Measurements from ENCODE around the gene CREB3. TPM values are rescaled to one million over a fixed set of nuclear protein-coding genes. Genes with fewer than 3 reads are reported as not detected.

The CREB3 gene
- total and polyA plus RNA-seq, 2 of the 4 experiments (the other 2 are of a cell fraction): 60.7 to 106 TPM

DNA sequence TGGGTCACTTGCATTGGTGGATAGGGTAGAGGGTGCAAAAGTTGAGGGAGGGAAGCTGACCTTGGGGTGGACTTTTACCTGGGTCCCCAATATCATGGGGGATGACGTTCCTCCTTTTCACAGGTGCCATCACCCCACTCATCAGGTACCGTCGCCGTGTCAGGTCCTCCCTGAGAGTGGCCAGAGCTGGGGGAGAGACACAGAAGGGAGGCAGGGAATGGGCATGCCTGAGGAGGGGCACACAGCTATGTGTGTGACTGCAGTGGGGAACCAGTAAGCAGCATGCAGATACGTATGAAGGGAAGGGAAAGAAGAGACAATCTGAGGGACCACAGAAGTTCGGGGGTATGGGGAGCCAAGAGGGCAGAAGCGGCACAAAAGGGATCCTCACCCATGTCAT lies 6.5 kb downstream of the CREB3 start:
- H3K4ac ChIP-seq (ENCODE audit: low read depth, low read length): no peak overlapping the region
- no peak for TF ChIP-seq SMC3 (IDR thresholded peaks at IDR 0.05; ENCODE audit: low read depth, low read length)
- TF ChIP-seq, protein P1, sequence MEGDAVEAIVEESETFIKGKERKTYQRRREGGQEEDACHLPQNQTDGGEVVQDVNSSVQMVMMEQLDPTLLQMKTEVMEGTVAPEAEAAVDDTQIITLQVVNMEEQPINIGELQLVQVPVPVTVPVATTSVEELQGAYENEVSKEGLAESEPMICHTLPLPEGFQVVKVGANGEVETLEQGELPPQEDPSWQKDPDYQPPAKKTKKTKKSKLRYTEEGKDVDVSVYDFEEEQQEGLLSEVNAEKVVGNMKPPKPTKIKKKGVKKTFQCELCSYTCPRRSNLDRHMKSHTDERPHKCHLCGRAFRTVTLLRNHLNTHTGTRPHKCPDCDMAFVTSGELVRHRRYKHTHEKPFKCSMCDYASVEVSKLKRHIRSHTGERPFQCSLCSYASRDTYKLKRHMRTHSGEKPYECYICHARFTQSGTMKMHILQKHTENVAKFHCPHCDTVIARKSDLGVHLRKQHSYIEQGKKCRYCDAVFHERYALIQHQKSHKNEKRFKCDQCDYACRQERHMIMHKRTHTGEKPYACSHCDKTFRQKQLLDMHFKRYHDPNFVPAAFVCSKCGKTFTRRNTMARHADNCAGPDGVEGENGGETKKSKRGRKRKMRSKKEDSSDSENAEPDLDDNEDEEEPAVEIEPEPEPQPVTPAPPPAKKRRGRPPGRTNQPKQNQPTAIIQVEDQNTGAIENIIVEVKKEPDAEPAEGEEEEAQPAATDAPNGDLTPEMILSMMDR (conservative IDR thresholded peaks at IDR 0.05; ENCODE audit: low read depth, low read length): no peak
- TF ChIP-seq, protein P2, sequence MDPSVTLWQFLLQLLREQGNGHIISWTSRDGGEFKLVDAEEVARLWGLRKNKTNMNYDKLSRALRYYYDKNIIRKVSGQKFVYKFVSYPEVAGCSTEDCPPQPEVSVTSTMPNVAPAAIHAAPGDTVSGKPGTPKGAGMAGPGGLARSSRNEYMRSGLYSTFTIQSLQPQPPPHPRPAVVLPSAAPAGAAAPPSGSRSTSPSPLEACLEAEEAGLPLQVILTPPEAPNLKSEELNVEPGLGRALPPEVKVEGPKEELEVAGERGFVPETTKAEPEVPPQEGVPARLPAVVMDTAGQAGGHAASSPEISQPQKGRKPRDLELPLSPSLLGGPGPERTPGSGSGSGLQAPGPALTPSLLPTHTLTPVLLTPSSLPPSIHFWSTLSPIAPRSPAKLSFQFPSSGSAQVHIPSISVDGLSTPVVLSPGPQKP (IDR thresholded peaks at IDR 0.05; ENCODE audit: borderline replicate concordance, low read depth, low read length): no peak
- no peak for TF ChIP-seq NFE2L2 (IDR thresholded peaks at IDR 0.05; ENCODE audit: low read depth, low read length)
- no peak for TF ChIP-seq MXI1 (IDR thresholded peaks at IDR 0.05; ENCODE audit: borderline replicate concordance, low read depth, low read length)
- TF ChIP-seq BHLHE40 (IDR thresholded peaks at IDR 0.05; ENCODE audit: low read depth, low read length): no peak
- TF ChIP-seq FOS (IDR thresholded peaks at IDR 0.05; ENCODE audit: low read depth, low read length): no peak
- TF ChIP-seq POLR2A (IDR thresholded peaks at IDR 0.05; ENCODE audit: low read depth, low read length): no peak
- no peak for TF ChIP-seq RFX5 (IDR thresholded peaks at IDR 0.05; ENCODE audit: low read depth, low read length)
- no peak overlapping the region for H2AFZ ChIP-seq (replicated peaks; ENCODE audit: low read length, poor library complexity)
- no peak overlapping the region for H3K4me3 ChIP-seq (ENCODE audit: insufficient read depth, low read depth, low read length)
- H2AK9ac ChIP-seq (replicated peaks; ENCODE audit: low read depth, low read length, poor library complexity): no peak overlapping the region
- peaks cover 74% of the 10 kb centered on the region for H3K36me3 ChIP-seq (ENCODE audit: control insufficient read depth, insufficient read depth, low read length)
- H3K79me1 ChIP-seq (ENCODE audit: low read depth in 1 of 2, low read length in 2 of 2): peaks cover 22 to 89% of the 10 kb centered on the region in 2 experiments
- ChIA-PET POLR2A (ENCODE audit: unreplicated experiment) (no interaction called here), CTCF (no interaction called here)
- DNase-seq (no peak), ATAC-seq (ENCODE audit: low read depth) (no peak)
- H3K9me1 ChIP-seq (ENCODE audit: insufficient read depth, low read length): peaks cover 3% of the 10 kb centered on the region; the same call in 1 of the 2 replicates
- no TSS peak for BruUV-seq (replicated peaks)
- H2BK5ac ChIP-seq (ENCODE audit: low read depth, low read length, poor library complexity, severe bottlenecking): no peak overlapping the region
- dilution Hi-C loops (cut with HindIII; ENCODE audit: low sequenced_read_pairs, unreplicated experiment) (no loop called here), in situ Hi-C loops (cut with MboI; ENCODE audit: low sequenced_read_pairs) (no loop called here), intact Hi-C loops (cut with micrococcal nuclease) (no loop called here)
- H2AK5ac ChIP-seq (ENCODE audit: low read depth, low read length): no peak overlapping the region
- H4K91ac ChIP-seq (ENCODE audit: insufficient read depth, low read depth, low read length): no peak overlapping the region
- peaks cover 24% of the 10 kb centered on the region for H4K20me1 ChIP-seq (ENCODE audit: insufficient read depth, low read length)
- H2BK20ac ChIP-seq (ENCODE audit: low read depth, low read length): no peak overlapping the region
- no peak overlapping the region for H3K9ac ChIP-seq (ENCODE audit: low read depth, low read length)
- H3K27ac ChIP-seq (ENCODE audit: insufficient read depth, low read length): no peak overlapping the region
- H3K9me3 ChIP-seq (ENCODE audit: control insufficient read depth, insufficient read depth, low read length): no peaks in the 10 kb centered on the region
- no peak overlapping the region for H2BK15ac ChIP-seq (ENCODE audit: low read depth, low read length)
- no peak overlapping the region for H3K56ac ChIP-seq (ENCODE audit: extremely low read depth, insufficient read depth, low read length)
- no peaks in the 10 kb centered on the region for H3K27me3 ChIP-seq (ENCODE audit: control insufficient read depth, insufficient read depth, low read length)
- 100% methylated on average over 1 of the region's 7 CpGs; no CpG with 5 or more reads in 1 of the 2 experiments for WGBS, 2 experiments (ENCODE audit: extremely low coverage in 2 of 2, insufficient read length in 1 of 2)
- no peaks in the 10 kb centered on the region for H3K4me1 ChIP-seq (ENCODE audit: control insufficient read depth, insufficient read depth, low read length)
- no peak overlapping the region for H2BK120ac ChIP-seq (ENCODE audit: low read depth, low read length)
- H4K5ac ChIP-seq (ENCODE audit: low read depth, low read length): no peak overlapping the region
- no peak overlapping the region for H3K18ac ChIP-seq (ENCODE audit: low read depth, low read length)
- H3K14ac ChIP-seq (replicated peaks; ENCODE audit: low read depth, low read length): no peak overlapping the region
- H4K8ac ChIP-seq (ENCODE audit: low read depth in 2 of 2, low read length in 2 of 2): no peak overlapping the region
- no peak overlapping the region for H3K23ac ChIP-seq (ENCODE audit: low read depth, low read length)
- H3K4me2 ChIP-seq (ENCODE audit: low read depth, low read length): no peak overlapping the region

Data from IMR-90 (cell line).